Esophagus muscularis mucosa (tissue), 4 donors: ENCODE results near the gene EML6. TPM values are rescaled to one million over a fixed set of nuclear protein-coding genes. Genes with fewer than 3 reads are reported as not detected.

ENCODE experiments used
- DNase-seq: peaks from one replicate; pipeline ENCODE4 v3.0.0-alpha.2; 2017; ENCODE audit errors: extremely low spot score
- H3K27ac ChIP-seq, 4 donors: fragments of 200-600 bp; sonication (generic); replicated peaks in 1 of 4; 1 replicate in 3 of 4; 2 replicates in 1 of 4; pipeline ENCODE4 v1.5.1; 2016 to 2019; ENCODE audit warnings: mild to moderate bottlenecking in 1 of 4
- H3K27me3 ChIP-seq, 4 donors: fragments of 200-600 bp; sonication (generic); one replicate each; pipeline versions ENCODE4 v1.5.1 to v1.6.0; 2016 to 2019
- H3K36me3 ChIP-seq, 4 donors: fragments of 200-600 bp; sonication (generic); one replicate each; pipeline ENCODE4 v1.5.1; 2016 to 2019
- H3K4me1 ChIP-seq, 4 donors: fragments of 200-600 bp; sonication (generic); one replicate each; pipeline ENCODE4 v1.5.1; 2016 to 2019
- H3K4me3 ChIP-seq, 4 donors: fragments of 200-600 bp; sonication (generic); 1 replicate in 2 of 4; 2 replicates in 2 of 4; pipeline ENCODE4 v1.5.1; 2016 to 2019; ENCODE audit warnings: mild to moderate bottlenecking in 4 of 4, moderate library complexity in 1 of 4
- H3K9me3 ChIP-seq, 4 donors: fragments of 200-600 bp; sonication (generic); 1 replicate in 3 of 4; 2 replicates in 1 of 4; pipeline ENCODE4 v1.5.1; 2016 to 2019
- CTCF ChIP-seq, 3 experiments: fragments of 200-600 bp in 2 of 3; fragments of 450-650 bp in 1 of 3; sonication (generic) in 2 of 3; IDR thresholded peaks; one replicate each; pipeline ENCODE4 v1.5.1; 2017 to 2019; ENCODE audit warnings: antibody characterized with exemption in 3 of 3, mild to moderate bottlenecking in 2 of 3, moderate library complexity in 1 of 3
- EP300 ChIP-seq: sonication (generic); formaldehyde crosslinking; IDR thresholded peaks from one replicate; pipeline ENCODE4 v1.6.1; 2017; ENCODE audit warnings: antibody characterized with exemption
- POLR2A ChIP-seq: fragments of 450-650 bp; IDR thresholded peaks from one replicate; pipeline ENCODE4 v1.6.1; 2017; ENCODE audit warnings: antibody characterized with exemption, moderate library complexity, mild to moderate bottlenecking, low read depth
- POLR2AphosphoS5 ChIP-seq, 2 donors: sonication (generic); formaldehyde crosslinking; IDR thresholded peaks; one replicate each; pipeline ENCODE4 v1.6.1; 2017; ENCODE audit warnings: antibody characterized with exemption in 2 of 2
- WGBS: methylation state at CpG from one replicate; pipeline ENCODE4 v1.1.5; 2018; 5-methylcytosine and 5-hydroxymethylcytosine counted together
- intact Hi-C: fragments of 100-400 bp; cut with DNase I; formaldehyde crosslinking; loops from one replicate; pipeline ENCODE4 v1.15.1; 2023
- total RNA-seq, 4 donors: library from RNA; depleted of rRNA; stranded (reverse); fragments of >200 nt; gene quantifications; one replicate each; pipeline versions ENCODE4 v1.1.0 to v1.2.1, GENCODE V29; 2016

EML6 gene
- total RNA-seq, 4 donors from 2014 or later, result 0.75 to 4.6 (median 0.89) TPM

GRCh38 chr2:54750040-54750439, 26.6 kb downstream of the EML6 start:
- H3K4me1 ChIP-seq, result no peaks in the 10 kb centered on the region
- H3K9me3 ChIP-seq, result no peaks in the 10 kb centered on the region
- no peak overlapping the region for H3K4me3 ChIP-seq
- no peak for DNase-seq
- H3K27me3 ChIP-seq, result no peaks in the 10 kb centered on the region
- H3K36me3 ChIP-seq, result no peaks in the 10 kb centered on the region
- no peak for TF ChIP-seq POLR2A
- TF ChIP-seq CTCF (IDR thresholded peaks at IDR 0.05), result no peak
- no peak for TF ChIP-seq EP300
- no peak for TF ChIP-seq POLR2AphosphoS5 (IDR thresholded peaks at IDR 0.05)
- WGBS, result 94% methylated on average over 3 of the region's 5 CpGs
- intact Hi-C loops, result no loop called here
- no peak overlapping the region for H3K27ac ChIP-seq

- no peak overlapping the region for H3K4me3 ChIP-seq
- H3K9me3 ChIP-seq, result no peaks in the 10 kb centered on the region
- DNase-seq, result no peak
- no peaks in the 10 kb centered on the region for H3K4me1 ChIP-seq
- H3K36me3 ChIP-seq, result no peaks in the 10 kb centered on the region
- TF ChIP-seq POLR2A, result no peak
- TF ChIP-seq EP300, result no peak
- no peak for TF ChIP-seq CTCF (IDR thresholded peaks at IDR 0.05)
- no peak for TF ChIP-seq POLR2AphosphoS5 (IDR thresholded peaks at IDR 0.05)
- H3K27ac ChIP-seq, result no peak overlapping the region
- no peaks in the 10 kb centered on the region for H3K27me3 ChIP-seq
- intact Hi-C loops, result no loop called here
- WGBS, result 95% methylated on average over 1 of the region's 1 CpG
These were observed 29.0 kb downstream of the EML6 start for GRCh38 chr2:54752439-54752838.

- H3K4me1 ChIP-seq, result no peaks in the 10 kb centered on the region
- H3K27ac ChIP-seq, result no peak overlapping the region
- WGBS, result 79% methylated on average over 9 of the region's 9 CpGs
- intact Hi-C loops, result no loop called here
- no peaks in the 10 kb centered on the region for H3K27me3 ChIP-seq
- H3K36me3 ChIP-seq, result no peaks in the 10 kb centered on the region
- no peaks in the 10 kb centered on the region for H3K9me3 ChIP-seq
- TF ChIP-seq CTCF (IDR thresholded peaks at IDR 0.05) (no peak), EP300 (no peak), POLR2A (no peak), POLR2AphosphoS5 (IDR thresholded peaks at IDR 0.05) (no peak)
- H3K4me3 ChIP-seq, result no peak overlapping the region
- DNase-seq, result no peak
These were observed 32.3 kb downstream of the EML6 start for GRCh38 chr2:54755641-54756326.

- no peak for DNase-seq
- WGBS, result 92% methylated on average over 4 of the region's 4 CpGs
- no peak overlapping the region for H3K27ac ChIP-seq
- no peaks in the 10 kb centered on the region for H3K27me3 ChIP-seq
- H3K4me3 ChIP-seq, result no peak overlapping the region
- intact Hi-C loops, result no loop called here
- no peaks in the 10 kb centered on the region for H3K36me3 ChIP-seq
- H3K9me3 ChIP-seq, result no peaks in the 10 kb centered on the region
- no peaks in the 10 kb centered on the region for H3K4me1 ChIP-seq
- TF ChIP-seq EP300 (no peak), CTCF (IDR thresholded peaks at IDR 0.05) (no peak), POLR2AphosphoS5 (IDR thresholded peaks at IDR 0.05) (no peak), POLR2A (no peak)
These were observed 34.0 kb downstream of the EML6 start for GRCh38 chr2:54757500-54757899.

GRCh38 chr2:54758951-54759350, 35.5 kb downstream of the EML6 start:
- WGBS, result 89% methylated on average over 1 of the region's 1 CpG
- intact Hi-C loops, result no loop called here
- no peak for TF ChIP-seq POLR2AphosphoS5 (IDR thresholded peaks at IDR 0.05)
- no peak for TF ChIP-seq POLR2A
- no peak for TF ChIP-seq EP300
- TF ChIP-seq CTCF (IDR thresholded peaks at IDR 0.05), result no peak
- no peak overlapping the region for H3K4me3 ChIP-seq
- no peaks in the 10 kb centered on the region for H3K4me1 ChIP-seq
- no peaks in the 10 kb centered on the region for H3K27me3 ChIP-seq
- H3K27ac ChIP-seq, result no peak overlapping the region
- no peaks in the 10 kb centered on the region for H3K9me3 ChIP-seq
- no peaks in the 10 kb centered on the region for H3K36me3 ChIP-seq
- no peak for DNase-seq
